Gastrocnemius medialis (tissue), 4 donors: Measurements from ENCODE around the gene RAB7A. TPM values are rescaled to one million over a fixed set of nuclear protein-coding genes. Genes with fewer than 3 reads are reported as not detected.
"Not testable (repeated sequence)": the region's sequence is repeated elsewhere in the genome, so short reads cannot be mapped to it uniquely, and the experiment has no call there.

Experiments
- ATAC-seq, 2 donors: fragments of 150-250 bp; one replicate each; pipeline ENCODE4 v1.9.1; 2016
- DNase-seq, 2 donors: peaks; one replicate each; pipeline ENCODE4 v3.0.0-alpha.2; 2019
- H3K27ac ChIP-seq, 4 donors: fragments of 200-600 bp; sonication (generic); 1 replicate in 1 of 4; 2 replicates in 3 of 4; pipeline ENCODE4 v1.5.1; 2016 to 2018; ENCODE audit warnings: mild to moderate bottlenecking in 2 of 4, moderate library complexity in 1 of 4
- H3K27me3 ChIP-seq, 3 donors: fragments of 200-600 bp; sonication (generic) in 2 of 3; 1 replicate in 1 of 3; 2 replicates in 2 of 3; pipeline versions ENCODE4 v1.5.1 to v1.6.0; 2016 to 2019; ENCODE audit warnings: mild to moderate bottlenecking in 1 of 3, moderate library complexity in 1 of 3
- H3K36me3 ChIP-seq, 2 donors: fragments of 200-600 bp; sonication (generic) in 1 of 2; one replicate each; pipeline ENCODE4 v1.5.1; 2017 to 2018
- H3K4me1 ChIP-seq, 2 donors: fragments of 200-600 bp; sonication (generic) in 1 of 2; one replicate each; pipeline ENCODE4 v1.5.1; 2016 to 2017; ENCODE audit warnings: mild to moderate bottlenecking in 2 of 2
- H3K4me3 ChIP-seq, 4 donors: fragments of 200-600 bp; sonication (generic) in 3 of 4; 1 replicate in 1 of 4; 2 replicates in 3 of 4; pipeline ENCODE4 v1.5.1; 2016 to 2019; ENCODE audit warnings: mild to moderate bottlenecking in 2 of 4
- H3K9me3 ChIP-seq, 3 donors: fragments of 200-600 bp; sonication (generic) in 2 of 3; 1 replicate in 1 of 3; 2 replicates in 2 of 3; pipeline ENCODE4 v1.5.1; 2016 to 2019
- CTCF ChIP-seq, 5 experiments: fragments of 450-650 bp in 3 of 5; fragments of 200-600 bp in 2 of 5; sonication (generic) in 2 of 5; IDR thresholded peaks in 4 of 5; conservative IDR thresholded peaks in 1 of 5; 1 replicate in 4 of 5; 2 replicates in 1 of 5; pipeline ENCODE4 v1.5.1; 2016 to 2019; ENCODE audit warnings: antibody characterized with exemption in 5 of 5, mild to moderate bottlenecking in 3 of 5, moderate library complexity in 3 of 5
- POLR2A ChIP-seq, 2 donors: fragments of 450-650 bp; IDR thresholded peaks; one replicate each; pipeline ENCODE4 v1.6.1; 2017; ENCODE audit warnings: antibody characterized with exemption in 2 of 2, mild to moderate bottlenecking in 2 of 2, moderate library complexity in 2 of 2
- in situ Hi-C, 4 donors: fragments of 200-750 bp; cut with MboI; loops; one replicate each; pipeline versions ENCODE4 v1.15.0 to v1.8.0; 2017; ENCODE audit warnings: low sequenced_read_pairs in 4 of 4
- intact Hi-C: fragments of 100-400 bp; cut with DNase I; formaldehyde crosslinking; loops from one replicate; pipeline ENCODE4 v1.15.1; 2023; ENCODE audit warnings: low total_unique reads
- total RNA-seq, 4 donors: library from RNA; depleted of rRNA; stranded (reverse); fragments of >200 nt; gene quantifications; one replicate each; pipeline versions ENCODE4 v1.1.0 to v1.2.3, GENCODE V29; 2016

RAB7A gene
- total RNA-seq, 4 donors from 2014 or later = 102 to 190 (median 149) TPM

- intact Hi-C loops = no loop called here
- ATAC-seq (no peak), DNase-seq (no peak)
- TF ChIP-seq CTCF (IDR thresholded peaks at IDR 0.05 in 4 of 5, conservative IDR thresholded peaks at IDR 0.05 in 1 of 5) (no peak), POLR2A (IDR thresholded peaks at IDR 0.05) (no peak)
- H3K4me3 ChIP-seq = no peak overlapping the region
- in situ Hi-C loops = no loop called here
- no peak overlapping the region for H3K27ac ChIP-seq
- no peaks in the 10 kb centered on the region for H3K36me3 ChIP-seq
- no peaks in the 10 kb centered on the region for H3K9me3 ChIP-seq
- H3K27me3 ChIP-seq = no peaks in the 10 kb centered on the region
- H3K4me1 ChIP-seq = no peaks in the 10 kb centered on the region
Measured at GRCh38 chr3:128714887-128715491, 11.0 kb upstream of the RAB7A start.

- intact Hi-C loops, DNase-seq, H3K4me1 ChIP-seq, ATAC-seq, H3K36me3 ChIP-seq, H3K4me3 ChIP-seq, H3K27ac ChIP-seq, in situ Hi-C loops, H3K9me3 ChIP-seq, H3K27me3 ChIP-seq: not testable (repeated sequence)
Measured at GRCh38 chr3:128718892-128719291, 7.1 kb upstream of the RAB7A start.

- intact Hi-C loops (no loop called here), in situ Hi-C loops (loop anchor here in 1 of 4 donors (10.0 kb wide), 1 partner anchor 74 kb away; no protein-coding TSS in a partner anchor)
- Histone ChIP-seq H3K27ac (no peak overlapping the region), H3K4me1 (peaks cover 4% of the 10 kb centered on the region in 2 donors), H3K9me3 (no peaks in the 10 kb centered on the region), H3K36me3 (no peaks in the 10 kb centered on the region), H3K4me3 (no peak overlapping the region), H3K27me3 (no peaks in the 10 kb centered on the region)
- DNase-seq (no peak), ATAC-seq (no peak)
- TF ChIP-seq POLR2A (IDR thresholded peaks at IDR 0.05) (no peak), CTCF (IDR thresholded peaks at IDR 0.05 in 4 of 5, conservative IDR thresholded peaks at IDR 0.05 in 1 of 5) (no peak)
Measured at GRCh38 chr3:128720891-128721290, 5.1 kb upstream of the RAB7A start.

GRCh38 chr3:128723477-128723876 lies 2.5 kb upstream of the RAB7A start:
- DNase-seq (no peak), ATAC-seq (no peak)
- in situ Hi-C loops (loop anchor here in 1 of 4 donors (10.0 kb wide), 1 partner anchor 71 kb away; no protein-coding TSS in a partner anchor), intact Hi-C loops (no loop called here)
- H3K27me3 ChIP-seq = no peaks in the 10 kb centered on the region
- H3K4me1 ChIP-seq = peaks cover 12 to 18% of the 10 kb centered on the region in 2 donors
- H3K36me3 ChIP-seq = no peaks in the 10 kb centered on the region
- H3K9me3 ChIP-seq = no peaks in the 10 kb centered on the region
- H3K4me3 ChIP-seq = no peak overlapping the region
- no peak overlapping the region for H3K27ac ChIP-seq
- no peak for TF ChIP-seq POLR2A (IDR thresholded peaks at IDR 0.05)
- no peak for TF ChIP-seq CTCF (IDR thresholded peaks at IDR 0.05 in 4 of 5, conservative IDR thresholded peaks at IDR 0.05 in 1 of 5)

- in situ Hi-C loops = loop anchor here in 1 of 4 donors (10.0 kb wide), 1 partner anchor 69 kb away; no protein-coding TSS in a partner anchor
- Histone ChIP-seq H3K4me1 (peaks cover 34 to 39% of the 10 kb centered on the region in 2 donors), H3K36me3 (no peaks in the 10 kb centered on the region), H3K27ac (peak overlapping the region; percentile 96 to 99 (median 98)), H3K9me3 (no peaks in the 10 kb centered on the region), H3K4me3 (peak overlapping the region in 2 of 4 donors; percentile 19 to 90), H3K27me3 (no peaks in the 10 kb centered on the region)
- ATAC-seq (peak in 1 of 2 donors; percentile 2), DNase-seq (no peak)
- TF ChIP-seq POLR2A (IDR thresholded peaks at IDR 0.05) (no peak), CTCF (IDR thresholded peaks at IDR 0.05 in 4 of 5, conservative IDR thresholded peaks at IDR 0.05 in 1 of 5) (no peak)
- intact Hi-C loops = loop anchor here (1.0 to 5.0 kb wide), 4 partner anchors 17 to 154 kb away; partner anchors contain the start of gene ACAD9
Measured at GRCh38 chr3:128725547-128726022, 398 bp upstream of the RAB7A start.
